ENCODE measurements around the gene FOXL2. TPM values are rescaled to one million over a fixed set of nuclear protein-coding genes. Genes with fewer than 3 reads are reported as not detected.

The FOXL2 gene
- total RNA-seq, 4 donors from 2014 or later: not detected

GRCh38 chr3:138950701-138951100 is 3.8 kb upstream of the FOXL2 start:
- H3K27me3 ChIP-seq: peaks cover 39% of the 10 kb centered on the region
- H3K27ac ChIP-seq: no peak overlapping the region
- no peak for DNase-seq
- TF ChIP-seq POLR2A (IDR thresholded peaks at IDR 0.05) (no peak), CTCF (IDR thresholded peaks at IDR 0.05) (no peak)
- no peak overlapping the region for H3K4me3 ChIP-seq (replicated peaks in 1 of 3)
- no peaks in the 10 kb centered on the region for H3K36me3 ChIP-seq
- intact Hi-C loops (cut with DNase I): no loop called here
- H3K4me1 ChIP-seq: peaks cover 23 to 29% of the 10 kb centered on the region in 2 donors
- 81 to 87% methylated on average over 8 of the region's 8 CpGs for WGBS, 2 donors
- H3K9me3 ChIP-seq: no peaks in the 10 kb centered on the region

GRCh38 chr3:138950006-138950644 is 3.2 kb upstream of the FOXL2 start:
- peaks cover 42% of the 10 kb centered on the region for H3K27me3 ChIP-seq
- H3K4me3 ChIP-seq (replicated peaks in 1 of 3): peak overlapping the region in 1 of 3 donors; percentile 12
- no peak overlapping the region for H3K27ac ChIP-seq
- H3K9me3 ChIP-seq: no peaks in the 10 kb centered on the region
- TF ChIP-seq CTCF (IDR thresholded peaks at IDR 0.05): no peak
- TF ChIP-seq POLR2A (IDR thresholded peaks at IDR 0.05): no peak
- H3K4me1 ChIP-seq: peaks cover 25 to 33% of the 10 kb centered on the region in 2 donors
- H3K36me3 ChIP-seq: no peaks in the 10 kb centered on the region
- intact Hi-C loops (cut with DNase I): no loop called here
- 6 to 10% methylated on average over 9 to 27 of the region's 53 CpGs for WGBS, 2 donors
- DNase-seq: peak; percentile 29 to 39

GRCh38 chr3:138949445-138950005 is 2.6 kb upstream of the FOXL2 start:
- 11 to 12% methylated on average over 21 to 22 of the region's 27 CpGs for WGBS, 2 donors

GRCh38 chr3:138949002-138949418 is 2.1 kb upstream of the FOXL2 start:
- 60 to 67% methylated on average over 5 of the region's 5 CpGs for WGBS, 2 donors
- no peak for DNase-seq
- Histone ChIP-seq H3K4me1 (peaks cover 30 to 43% of the 10 kb centered on the region in 2 donors), H3K27ac (no peak overlapping the region), H3K9me3 (no peaks in the 10 kb centered on the region), H3K36me3 (no peaks in the 10 kb centered on the region), H3K27me3 (peaks cover 53% of the 10 kb centered on the region), H3K4me3 (replicated peaks in 1 of 3) (no peak overlapping the region)
- intact Hi-C loops (cut with DNase I): no loop called here
- no peak for TF ChIP-seq CTCF (IDR thresholded peaks at IDR 0.05)

More at GRCh38 chr3:138949445-138950005, 2.6 kb upstream of the FOXL2 start:
- TF ChIP-seq POLR2A (IDR thresholded peaks at IDR 0.05) (no peak), CTCF (IDR thresholded peaks at IDR 0.05) (no peak)
- H3K27ac ChIP-seq: no peak overlapping the region
- intact Hi-C loops (cut with DNase I): no loop called here
- peaks cover 30 to 39% of the 10 kb centered on the region in 2 donors for H3K4me1 ChIP-seq
- peaks cover 48% of the 10 kb centered on the region for H3K27me3 ChIP-seq
- H3K9me3 ChIP-seq: no peaks in the 10 kb centered on the region
- peak overlapping the region in 1 of 3 donors; percentile 12 for H3K4me3 ChIP-seq (replicated peaks in 1 of 3)
- H3K36me3 ChIP-seq: no peaks in the 10 kb centered on the region
- DNase-seq: no peak

GRCh38 chr3:138948371-138949001 is 1.5 kb upstream of the FOXL2 start:
- H3K36me3 ChIP-seq: no peaks in the 10 kb centered on the region
- H3K4me3 ChIP-seq (replicated peaks in 1 of 3): no peak overlapping the region
- no peak overlapping the region for H3K27ac ChIP-seq
- intact Hi-C loops (cut with DNase I): no loop called here
- TF ChIP-seq POLR2A (IDR thresholded peaks at IDR 0.05) (no peak), CTCF (IDR thresholded peaks at IDR 0.05) (no peak)
- no peak for DNase-seq
- peaks cover 58% of the 10 kb centered on the region for H3K27me3 ChIP-seq
- H3K9me3 ChIP-seq: no peaks in the 10 kb centered on the region
- 93 to 97% methylated on average over 3 of the region's 3 CpGs for WGBS, 2 donors
- peaks cover 30 to 43% of the 10 kb centered on the region in 2 donors for H3K4me1 ChIP-seq

Measured in thyroid gland (tissue), 4 donors.